MCF 10A (cell line): Measurements from ENCODE around the gene COG1. TPM values are rescaled to one million over a fixed set of nuclear protein-coding genes. Genes with fewer than 3 reads are reported as not detected.

ENCODE experiments used
- BruUV-seq: library from RNA; stranded (reverse); fragments of 400-500 nt; replicated peaks from 2 replicates; lab custom pipeline; 2021; lab: Mats Ljungman, UMichigan
- CTCF ChIA-PET: fragments of 300-600 bp; sonication (Branson Sonifier 250); formaldehyde crosslinking; extraction: SDS; loops from one replicate; lab custom pipeline; 2021; ENCODE audit warnings: antibody characterized with exemption, inconsistent platforms; lab: Yijun Ruan, JAX
- POLR2A ChIA-PET: fragments of 300-600, 350-650 bp; sonication (Branson Sonifier 250); formaldehyde crosslinking; extraction: SDS; loops from one replicate; lab custom pipeline; 2020; ENCODE audit warnings: antibody characterized with exemption, inconsistent platforms; lab: Yijun Ruan, JAX
- DNase-seq: peaks from one replicate; pipeline ENCODE4 v3.0.0-alpha.2; 2018; ENCODE audit not compliant: unreplicated experiment
- H3K27ac Mint-ChIP-seq: one replicate; pipeline ENCODE4 v1.8.0; 2022; ENCODE audit warnings: mild to moderate bottlenecking, low read depth, mixed read lengths; ENCODE audit not compliant: unreplicated experiment
- H3K27me3 Mint-ChIP-seq: one replicate; pipeline ENCODE4 v1.8.0; 2022; ENCODE audit warnings: mixed read lengths; ENCODE audit not compliant: insufficient read depth, unreplicated experiment
- H3K36me3 Mint-ChIP-seq: one replicate; pipeline ENCODE4 v1.8.0; 2022; ENCODE audit warnings: mild to moderate bottlenecking, moderate library complexity, mixed read lengths; ENCODE audit not compliant: insufficient read depth, unreplicated experiment
- H3K4me1 Mint-ChIP-seq: one replicate; pipeline ENCODE4 v1.8.0; 2022; ENCODE audit warnings: mixed read lengths; ENCODE audit not compliant: insufficient read depth, unreplicated experiment
- H3K4me3 Mint-ChIP-seq: one replicate; pipeline ENCODE4 v1.8.0; 2022; ENCODE audit warnings: mild to moderate bottlenecking, moderate library complexity, mixed read lengths; ENCODE audit not compliant: unreplicated experiment
- H3K9me3 Mint-ChIP-seq: one replicate; pipeline ENCODE4 v1.8.0; 2022; ENCODE audit warnings: mixed read lengths; ENCODE audit not compliant: unreplicated experiment
- CTCF ChIP-seq: fragments of 200-600 bp; IDR thresholded peaks from one replicate; pipeline ENCODE4 v1.8.0; 2022; ENCODE audit warnings: antibody characterized with exemption, mild to moderate bottlenecking; ENCODE audit not compliant: unreplicated experiment
- intact Hi-C: fragments of 100-400 bp; cut with micrococcal nuclease; formaldehyde crosslinking; loops from 2 replicates; pipeline ENCODE4 v1.14.1; 2022
- total RNA-seq: library from RNA; stranded (reverse); gene quantifications from 2 replicates; pipeline ENCODE4 v1.2.3, GENCODE V29; 2022

Gene COG1
- total RNA-seq, 1 experiment from 2014 or later: 42.8 TPM

- Mint-ChIP-seq H3K4me3 (peak overlapping the region; percentile 61), H3K27ac (no peak overlapping the region), H3K4me1 (peaks cover 8% of the 10 kb centered on the region), H3K36me3 (no peaks in the 10 kb centered on the region), H3K9me3 (no peaks in the 10 kb centered on the region), H3K27me3 (peaks cover 81% of the 10 kb centered on the region)
- ChIA-PET CTCF (interaction anchor here (0.6 to 1.2 kb wide), 3 partner anchors 12 to 441 kb away, joined by 3 to 6 read pairs (median 4); no protein-coding TSS in a partner anchor), POLR2A (no interaction called here)
- no TSS peak for BruUV-seq
- intact Hi-C loops: no loop called here
- peak; percentile 12 for DNase-seq
- TF ChIP-seq CTCF: no peak
Observed at GRCh38 chr17:73166731-73167581, 25.9 kb upstream of the COG1 start.

- peaks cover 8% of the 10 kb centered on the region for H3K4me1 Mint-ChIP-seq
- H3K9me3 Mint-ChIP-seq: no peaks in the 10 kb centered on the region
- intact Hi-C loops: no loop called here
- ChIA-PET POLR2A (no interaction called here), CTCF (interaction anchor here (0.8 kb wide), 1 partner anchor 12 kb away, joined by 3 read pairs; no protein-coding TSS in a partner anchor)
- BruUV-seq: no TSS peak
- DNase-seq: no peak
- no peak overlapping the region for H3K4me3 Mint-ChIP-seq
- H3K27me3 Mint-ChIP-seq: peaks cover 64% of the 10 kb centered on the region
- H3K27ac Mint-ChIP-seq: no peak overlapping the region
- no peak for TF ChIP-seq CTCF
- H3K36me3 Mint-ChIP-seq: no peaks in the 10 kb centered on the region
Observed at GRCh38 chr17:73168667-73169066, 24.2 kb upstream of the COG1 start.

GRCh38 chr17:73170324-73170723, 22.5 kb upstream of the COG1 start:
- H3K27me3 Mint-ChIP-seq: peaks cover 47% of the 10 kb centered on the region
- H3K4me1 Mint-ChIP-seq: peaks cover 8% of the 10 kb centered on the region
- DNase-seq: no peak
- no peak for TF ChIP-seq CTCF
- H3K27ac Mint-ChIP-seq: no peak overlapping the region
- H3K36me3 Mint-ChIP-seq: no peaks in the 10 kb centered on the region
- ChIA-PET POLR2A (no interaction called here), CTCF (interaction anchor here (1.0 kb wide), 1 partner anchor 19 kb away, joined by 3 read pairs; no protein-coding TSS in a partner anchor)
- H3K4me3 Mint-ChIP-seq: no peak overlapping the region
- H3K9me3 Mint-ChIP-seq: no peaks in the 10 kb centered on the region
- no TSS peak for BruUV-seq
- intact Hi-C loops: no loop called here

GRCh38 chr17:73172252-73172651, 20.6 kb upstream of the COG1 start:
- intact Hi-C loops: no loop called here
- POLR2A ChIA-PET: interaction anchor here (1.3 kb wide), 1 partner anchor 80 kb away, joined by 4 read pairs; the partner anchor contains the start of gene SLC39A11

More at GRCh38 chr17:73172252-73172651, 20.6 kb upstream of the COG1 start:
- Mint-ChIP-seq H3K9me3 (no peaks in the 10 kb centered on the region), H3K4me3 (no peak overlapping the region), H3K36me3 (no peaks in the 10 kb centered on the region), H3K27me3 (peaks cover 28% of the 10 kb centered on the region), H3K4me1 (no peaks in the 10 kb centered on the region), H3K27ac (no peak overlapping the region)
- CTCF ChIA-PET: interaction anchor here (0.8 kb wide), 1 partner anchor 612 kb away, joined by 3 read pairs; no protein-coding TSS in a partner anchor
- no TSS peak for BruUV-seq
- DNase-seq: no peak
- TF ChIP-seq CTCF: no peak
